HG03159 (cell line): ENCODE measurements around the gene BRF1.

Source experiments
- ATAC-seq: cut with Tn5 transposase; IDR thresholded peaks from one replicate; pipeline ENCODE4 v1.9.1; 2021; ENCODE audit warnings: mild to moderate bottlenecking, moderate library complexity; ENCODE audit not compliant: unreplicated experiment

Gene BRF1

DNA sequence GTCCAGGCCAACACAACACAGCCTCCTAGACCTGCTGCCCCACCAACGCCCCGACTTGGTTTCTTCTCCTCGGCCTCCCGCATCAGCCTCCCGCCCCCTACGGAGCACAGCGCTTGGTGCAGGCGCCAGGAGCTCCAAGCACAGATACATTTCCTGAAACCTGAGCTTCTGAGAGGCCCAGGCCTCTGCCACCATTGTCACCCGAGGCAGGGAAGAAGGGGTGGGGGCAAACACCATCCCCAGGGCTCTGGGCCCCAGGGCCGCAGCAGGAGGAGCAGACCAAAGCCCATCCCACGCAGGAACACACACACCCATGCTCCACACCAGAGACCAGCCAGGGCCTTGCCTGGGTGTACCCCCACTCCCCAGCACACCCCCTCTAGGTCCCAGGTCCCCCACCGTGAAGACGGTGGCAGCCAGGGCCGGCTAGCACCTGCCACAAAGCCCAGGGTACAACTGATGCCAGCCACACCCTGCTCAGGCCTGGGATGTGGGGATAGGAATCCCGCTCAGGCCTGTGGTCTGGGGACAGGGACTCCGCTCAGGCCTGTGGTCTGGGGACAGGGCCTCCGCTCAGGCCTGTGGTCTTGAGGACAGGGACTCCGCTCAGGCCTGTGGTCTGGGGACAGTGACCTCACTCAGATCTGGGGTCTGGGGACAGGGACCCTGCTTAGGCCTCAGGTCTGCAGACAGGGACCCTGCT is 137.6 kb downstream of the BRF1 start:
- ATAC-seq: no peak

DNA sequence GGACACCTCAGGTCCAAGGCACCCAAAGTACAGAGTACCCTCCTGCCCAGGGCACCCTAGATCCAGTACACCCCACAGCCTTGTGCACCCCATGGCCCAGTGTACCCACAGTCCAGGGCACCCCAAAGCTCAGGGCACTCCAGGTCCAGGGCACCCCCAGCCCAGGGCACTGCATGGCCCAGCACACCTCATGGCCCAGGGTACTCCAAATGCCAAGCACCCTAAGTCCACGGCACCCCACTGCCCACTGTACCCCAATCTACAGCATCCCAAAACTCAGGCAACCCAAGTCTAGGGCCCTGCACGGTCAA is 138.2 kb downstream of the BRF1 start:
- no peak for ATAC-seq

DNA sequence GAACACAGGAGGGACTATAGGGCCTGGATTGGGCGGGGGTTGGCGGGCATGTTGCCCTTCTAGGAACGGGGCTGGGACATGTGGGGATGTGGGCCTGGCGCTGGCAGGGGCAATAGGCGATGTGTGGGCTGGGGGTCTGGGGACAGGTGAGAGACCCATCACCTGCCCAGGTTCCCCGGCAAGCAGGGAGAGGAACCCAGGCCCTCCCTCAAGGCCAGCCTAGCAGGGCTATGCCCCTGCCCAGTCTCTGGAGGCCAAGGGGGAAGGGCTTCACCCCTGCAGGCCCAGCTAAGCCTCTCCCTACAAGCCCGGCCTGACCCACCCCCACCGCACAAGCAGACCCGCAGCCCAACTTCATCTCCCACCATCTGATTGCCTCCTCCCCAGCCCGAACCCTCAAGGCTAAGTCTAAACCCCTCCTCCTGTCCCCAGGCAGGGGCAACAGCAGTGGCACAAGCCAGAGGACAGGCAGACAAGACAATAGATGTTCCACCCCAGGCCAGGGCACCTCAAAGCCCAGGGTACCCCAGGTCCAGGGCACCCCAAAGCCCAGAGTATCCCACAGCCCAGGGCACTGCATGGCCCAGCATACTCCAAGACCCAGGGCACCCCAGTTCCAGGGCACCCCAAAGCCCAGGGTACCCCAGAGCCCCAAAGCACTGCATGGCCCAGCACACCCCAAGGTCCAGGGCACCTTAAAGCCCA is 138.7 kb downstream of the BRF1 start:
- no peak for ATAC-seq

DNA sequence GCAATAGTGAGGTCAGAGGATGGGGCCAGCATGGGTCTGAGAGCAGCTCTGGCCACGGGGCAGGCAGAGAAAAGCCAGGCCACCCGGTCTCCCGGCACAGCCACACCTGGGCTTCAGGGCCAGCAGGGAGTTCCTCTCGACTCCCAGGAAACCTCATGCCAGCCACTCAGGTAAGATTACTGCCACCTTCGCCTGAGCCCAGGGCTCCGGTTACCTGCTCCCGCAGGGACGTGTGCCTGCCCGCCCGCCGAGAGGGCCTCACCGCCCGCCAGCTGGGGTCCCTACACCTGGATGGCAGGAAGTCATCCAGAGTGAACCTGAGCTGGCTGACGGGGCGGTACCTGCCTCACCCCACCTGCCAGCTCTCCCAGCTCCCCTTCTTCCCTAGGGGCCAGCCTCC is 139.5 kb downstream of the BRF1 start:
- ATAC-seq: no peak

DNA sequence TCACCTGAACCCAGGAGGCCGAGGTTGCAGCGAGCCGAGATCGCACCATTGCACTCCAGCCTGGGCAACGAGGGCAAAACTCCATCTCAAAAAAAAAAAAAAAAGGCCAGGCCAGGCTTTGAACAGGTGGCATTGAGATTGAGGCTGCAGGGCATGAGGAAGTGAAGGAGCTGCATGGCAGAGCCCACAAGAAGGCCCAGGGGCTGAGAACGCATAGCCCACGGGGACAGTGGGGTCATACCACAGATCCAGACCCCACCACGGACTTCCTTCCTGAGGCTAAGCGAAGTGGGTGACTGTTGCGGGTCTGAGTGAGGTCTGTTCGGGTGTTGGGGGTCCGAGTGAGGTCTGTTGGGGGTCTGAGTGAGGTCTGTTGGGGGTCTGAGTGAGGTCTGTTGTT is 140.0 kb downstream of the BRF1 start:
- no peak for ATAC-seq

DNA sequence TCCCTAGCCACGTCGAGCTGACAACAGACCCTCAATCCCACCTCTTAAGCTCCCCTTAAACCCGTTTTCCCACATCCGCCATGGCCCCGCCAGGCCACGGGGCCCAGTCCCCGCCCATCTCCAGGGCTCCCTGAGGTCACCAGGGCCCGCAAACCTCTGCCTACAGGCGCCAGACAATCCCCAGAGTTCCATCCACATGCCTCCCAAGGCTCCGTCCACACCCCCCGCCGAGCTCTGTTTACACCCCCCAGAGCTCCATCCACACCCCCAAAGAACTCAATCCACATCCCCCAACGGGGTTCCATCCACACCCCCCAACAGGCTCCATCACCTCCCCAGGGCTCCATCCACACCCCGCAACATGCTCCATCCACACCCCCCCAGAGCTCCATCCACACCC is 141.5 kb downstream of the BRF1 start:
- ATAC-seq: no peak
